Ishikawa (cell line): ENCODE data around the gene BMP7.

Source experiments
- CEBPB ChIP-seq: IDR thresholded peaks from 2 replicates; pipeline ENCODE4 v1.6.1; 2012
- EGR1 ChIP-seq: IDR thresholded peaks from 2 replicates; pipeline ENCODE4 v1.6.1; 2012
- EP300 ChIP-seq: IDR thresholded peaks from 2 replicates; pipeline ENCODE4 v1.6.1; 2012; ENCODE audit warnings: borderline replicate concordance
- FOXM1 ChIP-seq: IDR thresholded peaks from 2 replicates; pipeline ENCODE4 v1.6.1; 2012; ENCODE audit warnings: low read depth, borderline replicate concordance
- TAF1 ChIP-seq: IDR thresholded peaks from 2 replicates; pipeline ENCODE4 v1.6.1; 2012; ENCODE audit warnings: low read depth, mild to moderate bottlenecking
- YY1 ChIP-seq: IDR thresholded peaks from 2 replicates; pipeline ENCODE4 v1.6.1; 2012; ENCODE audit warnings: low read depth
- TF ChIP-seq, protein P1 (sequence below): IDR thresholded peaks from 2 replicates; pipeline ENCODE4 v1.6.1; 2012
- TF ChIP-seq, protein P2 (sequence below): IDR thresholded peaks from 2 replicates; pipeline ENCODE4 v1.6.1; 2012; ENCODE audit warnings: low read depth, mild to moderate bottlenecking

GRCh38 chr20:57276221-57276620 is 9.8 kb upstream of the BMP7 start:
- TF ChIP-seq EP300 (no peak), EGR1 (no peak), FOXM1 (no peak), CEBPB (no peak), TAF1 (no peak), YY1 (no peak)
- TF ChIP-seq, protein P1, sequence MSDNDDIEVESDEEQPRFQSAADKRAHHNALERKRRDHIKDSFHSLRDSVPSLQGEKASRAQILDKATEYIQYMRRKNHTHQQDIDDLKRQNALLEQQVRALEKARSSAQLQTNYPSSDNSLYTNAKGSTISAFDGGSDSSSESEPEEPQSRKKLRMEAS: no peak
- TF ChIP-seq, protein P2, sequence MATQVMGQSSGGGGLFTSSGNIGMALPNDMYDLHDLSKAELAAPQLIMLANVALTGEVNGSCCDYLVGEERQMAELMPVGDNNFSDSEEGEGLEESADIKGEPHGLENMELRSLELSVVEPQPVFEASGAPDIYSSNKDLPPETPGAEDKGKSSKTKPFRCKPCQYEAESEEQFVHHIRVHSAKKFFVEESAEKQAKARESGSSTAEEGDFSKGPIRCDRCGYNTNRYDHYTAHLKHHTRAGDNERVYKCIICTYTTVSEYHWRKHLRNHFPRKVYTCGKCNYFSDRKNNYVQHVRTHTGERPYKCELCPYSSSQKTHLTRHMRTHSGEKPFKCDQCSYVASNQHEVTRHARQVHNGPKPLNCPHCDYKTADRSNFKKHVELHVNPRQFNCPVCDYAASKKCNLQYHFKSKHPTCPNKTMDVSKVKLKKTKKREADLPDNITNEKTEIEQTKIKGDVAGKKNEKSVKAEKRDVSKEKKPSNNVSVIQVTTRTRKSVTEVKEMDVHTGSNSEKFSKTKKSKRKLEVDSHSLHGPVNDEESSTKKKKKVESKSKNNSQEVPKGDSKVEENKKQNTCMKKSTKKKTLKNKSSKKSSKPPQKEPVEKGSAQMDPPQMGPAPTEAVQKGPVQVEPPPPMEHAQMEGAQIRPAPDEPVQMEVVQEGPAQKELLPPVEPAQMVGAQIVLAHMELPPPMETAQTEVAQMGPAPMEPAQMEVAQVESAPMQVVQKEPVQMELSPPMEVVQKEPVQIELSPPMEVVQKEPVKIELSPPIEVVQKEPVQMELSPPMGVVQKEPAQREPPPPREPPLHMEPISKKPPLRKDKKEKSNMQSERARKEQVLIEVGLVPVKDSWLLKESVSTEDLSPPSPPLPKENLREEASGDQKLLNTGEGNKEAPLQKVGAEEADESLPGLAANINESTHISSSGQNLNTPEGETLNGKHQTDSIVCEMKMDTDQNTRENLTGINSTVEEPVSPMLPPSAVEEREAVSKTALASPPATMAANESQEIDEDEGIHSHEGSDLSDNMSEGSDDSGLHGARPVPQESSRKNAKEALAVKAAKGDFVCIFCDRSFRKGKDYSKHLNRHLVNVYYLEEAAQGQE: no peak
